H9 (cell line): ENCODE measurements around the gene GID8. TPM values are rescaled to one million over a fixed set of nuclear protein-coding genes. Genes with fewer than 3 reads are reported as not detected.

ENCODE experiments used
- DNase-seq: peaks from one replicate; pipeline ENCODE4 v3.0.0-alpha.2; 2017
- H2AFZ ChIP-seq: one replicate; pipeline ENCODE4 v1.6.1; 2013; ENCODE audit warnings: mild to moderate bottlenecking, low read length, control low read depth, moderate library complexity
- H2AK5ac ChIP-seq: 2 replicates; pipeline ENCODE4 v1.6.1; 2013; ENCODE audit warnings: low read length, control low read depth, mixed read lengths; ENCODE audit not compliant: insufficient read length
- H2BK120ac ChIP-seq: one replicate; pipeline ENCODE4 v1.6.1; 2013; ENCODE audit warnings: low read depth, mild to moderate bottlenecking, low read length, control low read depth, inconsistent platforms; ENCODE audit not compliant: poor library complexity, severe bottlenecking
- H2BK12ac ChIP-seq: 2 replicates; pipeline ENCODE4 v1.6.1; 2013; ENCODE audit warnings: low read length, control low read depth, mixed read lengths, low read depth; ENCODE audit not compliant: insufficient read length
- H2BK15ac ChIP-seq: 2 replicates; pipeline ENCODE4 v1.6.1; 2013; ENCODE audit warnings: low read depth, low read length, control low read depth
- H2BK20ac ChIP-seq: one replicate; pipeline ENCODE4 v1.6.1; 2013; ENCODE audit warnings: low read depth, mild to moderate bottlenecking, low read length, control low read depth, inconsistent platforms; ENCODE audit not compliant: poor library complexity, severe bottlenecking
- H2BK5ac ChIP-seq: 2 replicates; pipeline ENCODE4 v1.6.1; 2013; ENCODE audit warnings: low read length, control low read depth, mixed read lengths; ENCODE audit not compliant: insufficient read length
- H3K14ac ChIP-seq: 2 replicates; pipeline ENCODE4 v1.6.1; 2013; ENCODE audit warnings: low read length, control low read depth; ENCODE audit not compliant: insufficient read depth
- H3K18ac ChIP-seq: 2 replicates; pipeline ENCODE4 v1.6.1; 2013; ENCODE audit warnings: low read depth, mild to moderate bottlenecking, mixed read lengths, low read length, control low read depth; ENCODE audit not compliant: insufficient read length
- H3K23ac ChIP-seq: 2 replicates; pipeline ENCODE4 v1.6.1; 2013; ENCODE audit warnings: low read length, control low read depth, mixed read lengths, low read depth; ENCODE audit not compliant: insufficient read length
- H3K23me2 ChIP-seq: 2 replicates; pipeline ENCODE4 v1.6.1; 2013; ENCODE audit warnings: low read depth, mild to moderate bottlenecking, mixed read lengths, low read length, control low read depth; ENCODE audit not compliant: insufficient read length, poor library complexity, severe bottlenecking
- H3K27ac ChIP-seq: 2 replicates; pipeline ENCODE4 v1.5.1; 2013; ENCODE audit warnings: low read length, control low read depth, mixed read lengths, low read depth; ENCODE audit not compliant: insufficient read length
- H3K27me3 ChIP-seq: 2 replicates; pipeline ENCODE4 v1.6.1; 2013; ENCODE audit warnings: low read length, control low read depth, inconsistent platforms; ENCODE audit not compliant: insufficient read depth
- H3K4ac ChIP-seq: 2 replicates; pipeline ENCODE4 v1.6.1; 2013; ENCODE audit warnings: low read depth, mild to moderate bottlenecking, control low read depth, inconsistent platforms, low read length, moderate library complexity
- H3K4me1 ChIP-seq: 2 replicates; pipeline ENCODE4 v1.6.1; 2013; ENCODE audit warnings: low read length, control low read depth, inconsistent platforms; ENCODE audit not compliant: insufficient read depth
- H3K4me2 ChIP-seq: 2 replicates; pipeline ENCODE4 v1.6.1; 2013; ENCODE audit warnings: low read length, control low read depth, mixed read lengths; ENCODE audit not compliant: insufficient read length, insufficient read depth
- H3K56ac ChIP-seq: 2 replicates; pipeline ENCODE4 v1.6.1; 2013; ENCODE audit warnings: low read depth, mild to moderate bottlenecking, mixed read lengths, low read length, control low read depth; ENCODE audit not compliant: insufficient read length
- H3K79me1 ChIP-seq: 2 replicates; pipeline ENCODE4 v1.6.1; 2013; ENCODE audit warnings: low read depth, mild to moderate bottlenecking, moderate library complexity, low read length, control low read depth, inconsistent platforms; ENCODE audit not compliant: insufficient read depth, poor library complexity, severe bottlenecking
- H3K79me2 ChIP-seq: 2 replicates; pipeline ENCODE4 v1.6.1; 2013; ENCODE audit warnings: low read length, control low read depth, inconsistent platforms; ENCODE audit not compliant: insufficient read depth
- H3K9ac ChIP-seq: 2 replicates; pipeline ENCODE4 v1.6.1; 2013; ENCODE audit warnings: low read length, control low read depth, mixed read lengths; ENCODE audit not compliant: insufficient read length; ENCODE audit errors: extremely low read depth
- H3K9me3 ChIP-seq: one replicate; pipeline ENCODE4 v1.6.1; 2013; ENCODE audit warnings: low read depth, low read length, inconsistent platforms; ENCODE audit not compliant: control insufficient read depth
- H3T11ph ChIP-seq: one replicate; pipeline ENCODE4 v1.6.1; 2013; ENCODE audit warnings: mild to moderate bottlenecking, low read length, control low read depth, inconsistent platforms
- H4K20me1 ChIP-seq: one replicate; pipeline ENCODE4 v1.6.1; 2013; ENCODE audit not compliant: control insufficient read depth, insufficient read length, insufficient read depth
- H4K5ac ChIP-seq: 2 replicates; pipeline ENCODE4 v1.6.1; 2013; ENCODE audit warnings: low read depth, mild to moderate bottlenecking, mixed read lengths, low read length, control low read depth; ENCODE audit not compliant: insufficient read length
- H4K8ac ChIP-seq: replicated peaks from 2 replicates; pipeline ENCODE4 v1.6.1; 2013; ENCODE audit warnings: low read length, control low read depth, mixed read lengths, low read depth; ENCODE audit not compliant: insufficient read length
- H4K91ac ChIP-seq: 2 replicates; pipeline ENCODE4 v1.6.1; 2013; ENCODE audit warnings: low read depth, mild to moderate bottlenecking, moderate library complexity, mixed read lengths, low read length, control low read depth; ENCODE audit not compliant: insufficient read length
- H3K27ac Mint-ChIP-seq, 3 experiments: 2 replicates in 2 of 3; 3 replicates in 1 of 3; pipeline ENCODE4 v1.8.0; 2020 to 2021; ENCODE audit warnings: mixed read lengths in 3 of 3, mild to moderate bottlenecking in 1 of 3, moderate library complexity in 1 of 3
- H3K27me3 Mint-ChIP-seq: 2 replicates; pipeline ENCODE4 v1.8.0; 2021; ENCODE audit warnings: low read depth, mild to moderate bottlenecking, moderate library complexity, mixed read lengths
- H3K36me3 Mint-ChIP-seq, 3 experiments: 2 replicates in 2 of 3; 3 replicates in 1 of 3; pipeline ENCODE4 v1.8.0; 2020 to 2021; ENCODE audit warnings: low read depth in 3 of 3, mixed read lengths in 3 of 3; ENCODE audit not compliant: insufficient read depth in 1 of 3
- H3K4me1 Mint-ChIP-seq, 2 experiments: 2 replicates each; pipeline ENCODE4 v1.8.0; 2020; ENCODE audit warnings: mixed read lengths in 2 of 2
- H3K4me3 Mint-ChIP-seq, 2 experiments: 2 replicates in 1 of 2; 3 replicates in 1 of 2; pipeline ENCODE4 v1.8.0; 2020 to 2021; ENCODE audit warnings: mild to moderate bottlenecking in 2 of 2, mixed read lengths in 2 of 2, moderate library complexity in 1 of 2
- H3K9me3 Mint-ChIP-seq, 2 experiments: 2 replicates in 1 of 2; 3 replicates in 1 of 2; pipeline ENCODE4 v1.8.0; 2020; ENCODE audit warnings: mild to moderate bottlenecking in 2 of 2, mixed read lengths in 2 of 2, moderate library complexity in 1 of 2
- CTCF ChIP-seq: fragments of 200-600 bp; sonication (generic); conservative IDR thresholded peaks from 3 replicates; pipeline ENCODE4 v1.8.0; 2021; ENCODE audit warnings: antibody characterized with exemption, mild to moderate bottlenecking
- WGBS: extraction: QIAGEN DNeasy Blood & Tissue Kit; methylation state at CpG from one replicate; pipeline ENCODE4 v1.1.7; 2013; ENCODE audit warnings: missing lambda C conversion rate, low lambda C conversion rate, mixed read lengths; ENCODE audit not compliant: insufficient read length; ENCODE audit errors: extremely low coverage; 5-methylcytosine and 5-hydroxymethylcytosine counted together
- total RNA-seq: library from RNA; stranded (reverse); gene quantifications from 2 replicates; pipeline ENCODE4 v1.2.1, GENCODE V29; 2021

GID8 gene
- total RNA-seq, 1 experiment from 2014 or later, result 60.9 TPM

GRCh38 chr20:62895539-62895938 lies 42.4 kb upstream of the GID8 start:
- WGBS, result no CpG with 5 or more reads among the region's 9 CpGs
- H3K9me3 Mint-ChIP-seq, result no peaks in the 10 kb centered on the region; a peak in 1 of 5 replicates
- H3K4me3 Mint-ChIP-seq, result no peak overlapping the region
- H2BK12ac ChIP-seq, result no peak overlapping the region
- H3K79me1 ChIP-seq, result no peaks in the 10 kb centered on the region
- no peak overlapping the region for H3K4ac ChIP-seq
- H3K4me1 Mint-ChIP-seq, result peaks cover 22 to 28% of the 10 kb centered on the region in 2 experiments
- H3K14ac ChIP-seq, result no peak overlapping the region
- no peaks in the 10 kb centered on the region for H3K27me3 Mint-ChIP-seq
- no peaks in the 10 kb centered on the region for H3K23me2 ChIP-seq
- H3K4me1 ChIP-seq, result no peaks in the 10 kb centered on the region; the same call in 1 of the 2 replicates
- H2AFZ ChIP-seq, result no peak overlapping the region
- H3K9ac ChIP-seq, result no peak overlapping the region
- no peak overlapping the region for H2AK5ac ChIP-seq
- no peak overlapping the region for H4K8ac ChIP-seq
- H4K5ac ChIP-seq, result no peak overlapping the region
- no peak overlapping the region for H3K18ac ChIP-seq
- H3K56ac ChIP-seq, result no peak overlapping the region
- H3K27ac Mint-ChIP-seq, result peak overlapping the region in 2 of 3 experiments; percentile 35 to 75; a peak in 2 of 7 replicates
- no peak for TF ChIP-seq CTCF
- H2BK120ac ChIP-seq, result no peak overlapping the region
- H2BK15ac ChIP-seq, result no peak overlapping the region
- H3K79me2 ChIP-seq, result no peaks in the 10 kb centered on the region
- H2BK5ac ChIP-seq, result no peak overlapping the region
- no peak overlapping the region for H3T11ph ChIP-seq
- no peaks in the 10 kb centered on the region for H3K27me3 ChIP-seq
- H3K27ac ChIP-seq, result no peak overlapping the region
- H3K36me3 Mint-ChIP-seq, result peaks cover 40 to 64% (median 41%) of the 10 kb centered on the region in 3 experiments; a peak in 6 of 7 replicates
- no peak overlapping the region for H3K23ac ChIP-seq
- H4K20me1 ChIP-seq, result no peaks in the 10 kb centered on the region
- no peaks in the 10 kb centered on the region for H3K9me3 ChIP-seq
- no peak for DNase-seq
- H2BK20ac ChIP-seq, result no peak overlapping the region
- no peak overlapping the region for H4K91ac ChIP-seq
- no peak overlapping the region for H3K4me2 ChIP-seq
